Coronary artery (tissue), 2 donors: ENCODE measurements around the gene GRIK3.

Source experiments
- DNase-seq: peaks from one replicate; pipeline ENCODE4 v3.0.0-alpha.2; 2017; ENCODE audit warnings: low spot score
- H3K27ac ChIP-seq, 2 donors: fragments of 200-600 bp; sonication (generic); one replicate each; pipeline ENCODE4 v1.5.1; 2016 to 2019
- H3K4me3 ChIP-seq: fragments of 200-600 bp; sonication (generic); 2 replicates; pipeline ENCODE4 v1.5.1; 2016; ENCODE audit warnings: mild to moderate bottlenecking, moderate library complexity
- CTCF ChIP-seq: fragments of 200-600 bp; sonication (generic); IDR thresholded peaks from one replicate; pipeline ENCODE4 v1.5.1; 2019; ENCODE audit warnings: antibody characterized with exemption

Gene GRIK3

DNA sequence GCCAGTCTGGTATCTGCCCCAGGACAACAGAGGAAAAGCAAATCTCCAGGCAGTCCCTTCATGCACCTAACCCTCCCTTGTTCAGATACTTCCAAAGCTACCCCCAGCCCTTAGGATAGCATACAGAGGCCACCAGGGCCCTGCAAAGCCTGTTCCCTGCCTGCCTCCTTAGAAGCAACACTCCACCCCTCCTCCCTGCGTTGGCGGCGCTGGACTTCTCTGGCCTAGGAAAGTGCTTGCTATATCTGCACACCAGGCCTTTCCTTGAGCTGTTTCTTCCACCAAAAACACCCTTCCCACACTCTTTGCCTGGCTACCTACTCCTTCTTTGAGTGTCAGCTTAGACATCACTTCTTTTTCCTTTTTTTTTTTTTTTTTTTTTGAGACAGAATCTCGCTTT, 61.3 kb downstream of the GRIK3 start:
- no peak overlapping the region for H3K4me3 ChIP-seq
- TF ChIP-seq CTCF = no peak
- H3K27ac ChIP-seq = no peak overlapping the region
- DNase-seq = no peak

DNA sequence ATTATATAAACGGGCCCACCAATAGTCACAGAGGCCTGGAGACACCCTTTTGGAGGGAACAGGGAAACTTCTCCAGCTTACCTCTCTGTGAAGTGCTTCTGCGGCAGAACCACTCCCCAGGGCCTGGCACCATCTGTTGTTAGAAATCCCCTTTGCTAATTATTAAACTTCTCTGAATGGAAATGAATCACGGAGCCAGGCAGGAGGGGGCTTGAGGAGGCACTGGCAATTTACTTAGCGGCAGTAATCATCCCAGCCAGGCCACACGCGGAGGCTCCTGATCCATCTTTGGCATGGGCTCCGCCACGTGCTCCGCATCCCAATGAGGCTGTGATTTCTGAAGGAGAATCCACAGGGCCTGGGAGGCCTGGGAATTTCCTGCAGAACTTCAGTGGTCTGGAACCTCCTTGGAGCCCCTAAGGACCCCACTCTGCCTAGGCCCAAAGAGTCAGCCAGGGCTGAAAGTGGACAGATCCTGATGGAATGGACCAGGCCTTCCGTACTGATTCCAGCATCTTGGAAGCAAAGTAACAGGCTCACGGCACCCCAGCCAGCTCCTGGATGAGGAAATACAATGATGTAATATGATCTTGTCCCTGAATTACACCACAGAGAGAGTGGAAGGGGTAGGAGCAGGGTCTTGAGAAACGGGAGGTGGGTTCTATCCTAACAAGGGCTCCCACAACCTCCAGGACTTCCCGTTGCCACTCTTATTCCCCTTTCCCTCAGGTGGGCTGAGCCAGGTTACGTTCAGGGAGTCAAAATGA, 62.3 kb downstream of the GRIK3 start:
- Histone ChIP-seq H3K4me3 (no peak overlapping the region), H3K27ac (no peak overlapping the region)
- no peak for TF ChIP-seq CTCF
- DNase-seq = no peak

- Histone ChIP-seq H3K4me3 (no peak overlapping the region), H3K27ac (no peak overlapping the region)
- no peak for DNase-seq
- TF ChIP-seq CTCF = no peak
Observed at GRCh38 chr1:36968730-36969129, 65.6 kb downstream of the GRIK3 start.

DNA sequence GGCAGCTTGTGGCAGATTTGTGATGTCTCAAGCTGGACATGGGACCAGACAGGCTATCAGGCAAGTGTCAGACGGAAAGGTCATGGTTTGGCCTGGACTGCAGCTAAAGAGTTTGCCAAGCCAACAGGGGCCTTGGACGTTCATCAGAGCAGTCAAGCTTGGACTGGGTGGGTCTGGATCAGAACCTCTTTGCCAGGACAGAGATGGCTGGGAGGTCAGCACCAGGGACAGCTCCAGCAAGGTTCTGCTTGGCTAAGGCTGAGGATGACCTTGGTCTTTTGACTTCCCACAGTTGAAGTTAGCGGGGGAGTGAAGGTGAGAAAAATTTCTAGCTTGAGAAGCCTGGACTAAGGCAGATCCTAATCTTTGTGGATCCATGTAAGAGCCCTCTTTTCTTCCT, 68.1 kb downstream of the GRIK3 start:
- Histone ChIP-seq H3K4me3 (no peak overlapping the region), H3K27ac (no peak overlapping the region)
- no peak for TF ChIP-seq CTCF
- no peak for DNase-seq

DNA sequence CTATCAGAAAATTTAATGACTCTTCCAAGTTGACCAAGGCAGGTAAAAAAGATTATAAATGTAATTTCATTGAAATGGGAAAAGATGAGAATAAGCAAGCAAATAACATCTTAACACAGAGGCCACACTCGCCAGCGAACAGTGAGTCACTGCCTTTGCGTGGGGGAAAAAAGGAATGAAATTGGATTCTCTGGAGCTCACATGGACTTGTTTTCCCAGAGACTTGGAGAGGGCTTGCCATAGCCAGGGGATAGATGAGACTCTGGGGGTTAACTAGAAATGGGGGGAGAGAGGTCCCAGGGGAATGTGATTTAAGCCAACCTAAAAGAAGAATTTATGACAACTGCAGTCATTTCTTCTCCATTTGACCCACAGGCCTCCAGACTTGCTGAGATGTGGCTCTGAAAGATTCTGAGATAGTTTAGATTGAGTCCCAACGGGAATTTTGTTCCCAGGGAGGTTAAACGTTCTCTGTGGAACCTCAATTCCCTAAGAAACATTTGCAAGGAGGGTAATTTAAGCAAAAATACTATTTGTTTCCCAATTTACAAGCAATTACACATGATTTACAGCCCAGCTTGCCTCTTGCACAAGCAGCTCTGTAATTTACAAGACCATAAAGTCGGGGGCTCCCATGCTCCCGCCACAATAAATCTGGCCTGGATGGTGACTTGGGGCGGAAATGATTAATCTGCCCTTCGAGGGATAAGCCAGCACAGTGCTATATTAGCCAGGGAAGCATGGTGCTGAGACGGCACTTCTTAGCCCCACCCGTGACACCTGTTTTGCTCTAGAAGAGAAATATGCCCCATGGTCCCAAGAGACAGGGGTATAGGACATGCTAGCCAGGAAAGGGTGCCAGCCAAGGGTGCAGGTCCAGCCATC, 68.8 kb downstream of the GRIK3 start:
- Histone ChIP-seq H3K27ac (no peak overlapping the region), H3K4me3 (no peak overlapping the region)
- TF ChIP-seq CTCF = no peak
- no peak for DNase-seq

GRCh38 chr1:36964830-36965229, 69.5 kb downstream of the GRIK3 start:
- no peak for DNase-seq
- no peak overlapping the region for H3K27ac ChIP-seq
- no peak overlapping the region for H3K4me3 ChIP-seq
- no peak for TF ChIP-seq CTCF
